NOMO-1 treated with dmso at 0.1 percent for 144 hours (cell line): ENCODE data around the gene PNMA3.
"Not testable (repeated sequence)": the region's sequence is repeated elsewhere in the genome, so short reads cannot be mapped to it uniquely, and the experiment has no call there.

Experiments used
- DNase-seq: peaks from one replicate; lab custom pipeline; 2025; ENCODE audit not compliant: unreplicated experiment; lab: John Stamatoyannopoulos, UW

The PNMA3 gene

GRCh38 chrX:153073331-153073730 lies 17.1 kb downstream of the PNMA3 start:
- DNase-seq: not testable (repeated sequence)

GRCh38 chrX:153074262-153074899 lies 18.1 kb downstream of the PNMA3 start:
- no peak for DNase-seq

- DNase-seq: no peak
These were observed 18.7 kb downstream of the PNMA3 start for GRCh38 chrX:153074935-153075334.

- DNase-seq: no peak
These were observed 19.1 kb downstream of the PNMA3 start for GRCh38 chrX:153075366-153075765.

- not testable (repeated sequence) for DNase-seq
These were observed 21.3 kb downstream of the PNMA3 start for GRCh38 chrX:153077437-153078135.

- not testable (repeated sequence) for DNase-seq
These were observed 27.1 kb downstream of the PNMA3 start for GRCh38 chrX:153083238-153083923.

GRCh38 chrX:153102418-153102817 lies 46.1 kb downstream of the PNMA3 start:
- no peak for DNase-seq

GRCh38 chrX:153104959-153105358 lies 48.7 kb downstream of the PNMA3 start:
- DNase-seq: not testable (repeated sequence)

GRCh38 chrX:153106092-153106801 lies 50.0 kb downstream of the PNMA3 start:
- not testable (repeated sequence) for DNase-seq
